GM12873 (cell line): Measurements from ENCODE around the gene PPP1R15A.
A peak's percentile ranks its signal among the peaks of the same experiment; 100 is the strongest.

Experiments used
- TF ChIP-seq, protein P1 (sequence below): IDR thresholded peaks from 2 replicates; pipeline ENCODE4 v1.5.1; 2012; ENCODE audit warnings: low read depth, mild to moderate bottlenecking, moderate library complexity, low read length, control low read depth; ENCODE audit not compliant: insufficient read depth; ENCODE audit errors: missing control alignments

PPP1R15A gene

DNA sequence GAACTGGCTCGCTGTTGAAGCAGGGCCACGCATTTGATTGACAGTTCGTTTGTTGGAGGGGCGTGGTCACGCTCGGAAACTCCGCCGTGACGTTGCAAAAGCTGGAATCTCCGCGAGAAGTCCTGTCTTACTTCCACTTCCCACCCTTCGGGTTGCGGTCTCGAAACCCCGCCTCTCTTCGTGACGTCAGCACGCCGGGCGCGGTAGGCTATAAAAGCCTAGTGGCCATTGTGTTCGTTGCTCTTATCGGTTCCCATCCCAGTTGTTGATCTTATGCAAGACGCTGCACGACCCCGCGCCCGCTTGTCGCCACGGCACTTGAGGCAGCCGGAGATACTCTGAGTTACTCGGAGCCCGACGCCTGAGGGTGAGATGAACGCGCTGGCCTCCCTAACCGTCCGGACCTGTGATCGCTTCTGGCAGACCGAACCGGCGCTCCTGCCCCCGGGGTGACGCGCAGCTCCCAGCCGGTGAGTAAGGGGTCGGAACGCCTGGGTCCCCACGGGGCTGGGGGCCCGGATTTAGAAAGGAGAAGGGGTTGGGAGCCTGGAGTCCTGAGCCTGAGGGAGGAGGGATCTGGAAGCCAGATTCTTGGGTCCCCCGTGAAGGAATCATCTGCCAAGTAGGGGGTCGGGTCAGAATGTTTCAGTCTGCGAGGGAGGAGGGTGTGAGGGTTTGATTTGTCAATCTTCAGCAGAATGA, at the start of gene PPP1R15A:
PPP1R15A (plus strand) TSS at position 240 of the 702 bp plus-strand sequence. CDS start 813 bp downstream, outside the sequence.
- TF ChIP-seq, protein P1, sequence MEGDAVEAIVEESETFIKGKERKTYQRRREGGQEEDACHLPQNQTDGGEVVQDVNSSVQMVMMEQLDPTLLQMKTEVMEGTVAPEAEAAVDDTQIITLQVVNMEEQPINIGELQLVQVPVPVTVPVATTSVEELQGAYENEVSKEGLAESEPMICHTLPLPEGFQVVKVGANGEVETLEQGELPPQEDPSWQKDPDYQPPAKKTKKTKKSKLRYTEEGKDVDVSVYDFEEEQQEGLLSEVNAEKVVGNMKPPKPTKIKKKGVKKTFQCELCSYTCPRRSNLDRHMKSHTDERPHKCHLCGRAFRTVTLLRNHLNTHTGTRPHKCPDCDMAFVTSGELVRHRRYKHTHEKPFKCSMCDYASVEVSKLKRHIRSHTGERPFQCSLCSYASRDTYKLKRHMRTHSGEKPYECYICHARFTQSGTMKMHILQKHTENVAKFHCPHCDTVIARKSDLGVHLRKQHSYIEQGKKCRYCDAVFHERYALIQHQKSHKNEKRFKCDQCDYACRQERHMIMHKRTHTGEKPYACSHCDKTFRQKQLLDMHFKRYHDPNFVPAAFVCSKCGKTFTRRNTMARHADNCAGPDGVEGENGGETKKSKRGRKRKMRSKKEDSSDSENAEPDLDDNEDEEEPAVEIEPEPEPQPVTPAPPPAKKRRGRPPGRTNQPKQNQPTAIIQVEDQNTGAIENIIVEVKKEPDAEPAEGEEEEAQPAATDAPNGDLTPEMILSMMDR, result no peak

DNA sequence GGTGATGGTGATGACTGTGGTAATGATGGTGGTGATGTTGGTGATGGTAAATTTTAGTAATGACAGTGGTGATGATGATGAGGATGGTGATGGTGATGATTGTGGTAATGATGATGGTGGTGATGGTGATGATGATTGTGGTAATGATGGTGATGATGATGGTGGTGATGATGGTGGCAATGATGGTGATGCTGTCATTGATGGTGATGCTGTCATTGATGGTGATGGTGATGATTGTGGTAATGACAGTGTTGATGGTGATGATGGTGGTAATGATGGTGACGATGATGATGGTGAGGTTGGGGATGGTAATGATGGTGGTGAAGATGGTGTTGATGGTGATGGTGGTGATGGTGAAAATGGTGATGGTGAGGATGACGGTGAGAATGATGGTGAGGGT, 49.7 kb upstream of the PPP1R15A start:
- TF ChIP-seq, protein P1, result no peak

DNA sequence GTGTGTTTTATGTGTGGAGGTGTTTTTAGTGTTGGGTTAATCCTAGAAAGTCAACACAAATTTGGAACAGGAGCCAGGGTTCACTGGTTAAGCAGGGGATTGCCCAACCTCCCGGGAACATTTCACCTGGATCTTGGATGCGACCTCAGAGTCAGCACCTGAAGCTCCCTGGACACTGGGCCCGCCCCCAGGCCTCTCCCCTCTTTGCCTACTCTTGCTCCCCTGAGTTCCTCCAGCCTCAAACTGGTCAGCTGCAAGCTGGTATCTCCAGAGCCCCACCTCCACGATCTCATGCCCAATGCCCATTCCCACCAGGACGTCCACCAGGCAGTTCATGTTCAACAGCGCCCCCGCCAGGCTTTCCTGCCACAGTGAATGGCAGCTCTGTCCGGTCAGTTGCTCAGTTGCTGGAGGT, 45.6 kb upstream of the PPP1R15A start:
- TF ChIP-seq, protein P1, result peak; percentile 30

DNA sequence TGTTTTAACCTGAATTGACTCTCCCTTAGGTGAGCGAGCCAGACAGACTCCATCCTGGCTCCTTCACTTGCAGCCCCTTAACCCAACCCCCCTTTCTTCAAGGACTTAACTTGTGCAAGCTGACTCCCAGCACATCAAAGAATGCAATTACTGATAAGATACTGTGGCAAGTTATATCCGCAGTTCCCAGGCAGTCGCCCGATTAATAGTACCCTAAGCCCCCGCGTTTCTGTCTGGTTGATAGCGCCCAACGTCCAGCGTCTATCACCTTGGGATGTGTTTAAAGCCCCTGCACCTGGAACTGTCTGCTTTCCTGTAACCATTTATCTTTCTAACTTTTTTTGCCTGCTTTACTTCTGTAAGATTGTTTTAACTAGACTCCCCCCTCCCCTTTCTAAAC, 42.1 kb upstream of the PPP1R15A start:
- TF ChIP-seq, protein P1, result no peak

DNA sequence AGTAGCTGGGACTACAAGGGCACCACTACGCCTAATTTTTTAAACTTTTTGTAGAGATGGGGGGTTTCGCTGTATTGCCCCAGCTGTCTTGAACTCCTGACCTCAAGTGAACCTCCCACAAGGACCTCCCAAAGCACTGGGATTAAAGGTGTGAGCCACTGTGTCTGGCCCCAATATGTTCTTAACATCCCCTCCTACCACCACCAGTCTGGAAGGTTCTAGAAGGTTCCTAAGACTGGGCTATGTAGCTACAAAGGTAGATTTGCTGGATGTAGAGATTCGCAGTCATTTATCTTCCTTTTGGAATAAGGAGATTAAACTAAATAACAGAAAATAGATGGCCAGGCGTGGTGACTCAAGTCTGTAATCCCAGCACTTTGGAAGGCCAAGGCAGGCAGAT, 41.3 kb upstream of the PPP1R15A start:
- TF ChIP-seq, protein P1, result no peak

DNA sequence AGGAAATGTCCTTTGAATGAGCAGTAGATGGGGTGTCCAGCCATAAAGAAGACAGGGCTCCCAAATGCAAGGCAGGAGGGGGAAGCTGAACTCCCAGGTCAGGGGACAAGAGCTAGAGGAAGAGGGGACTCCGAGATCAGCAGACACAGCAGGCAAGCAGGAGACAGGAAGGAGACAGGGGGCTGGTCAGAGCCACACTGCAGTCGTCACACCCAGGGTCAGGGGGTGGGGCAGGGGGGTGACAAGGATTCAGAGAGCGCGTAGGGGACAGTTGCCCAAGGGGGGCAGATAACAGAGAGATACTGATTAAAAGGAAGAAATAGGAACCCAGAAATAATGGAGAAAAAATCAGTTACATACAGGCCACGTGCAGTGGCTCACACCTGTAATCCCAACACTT, 39.2 kb upstream of the PPP1R15A start:
- TF ChIP-seq, protein P1, result no peak

DNA sequence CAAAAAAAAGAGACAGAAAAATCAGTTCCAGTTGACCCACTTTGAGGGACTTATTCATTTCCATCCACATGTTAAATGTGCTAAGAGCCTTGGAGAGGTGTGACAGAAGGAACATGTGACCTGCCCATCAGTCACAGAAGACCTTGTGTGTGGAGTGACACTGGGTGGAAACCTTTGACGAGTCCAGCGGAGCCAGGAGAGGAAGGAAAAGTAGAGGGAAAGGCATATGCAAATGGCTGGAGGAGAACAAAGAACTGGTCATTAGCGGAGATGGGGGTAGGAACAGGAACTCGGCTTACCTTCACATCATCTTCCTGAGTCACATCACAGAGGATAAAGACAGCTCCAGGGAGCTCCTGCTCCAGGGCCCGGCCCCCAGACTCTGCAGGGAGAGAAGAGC, 38.2 kb upstream of the PPP1R15A start:
- TF ChIP-seq, protein P1, result no peak
